PC-9 (cell line): Measurements from ENCODE around the gene EYS.

Experiments
- EZH2 ChIP-seq: fragments of 200-600 bp; sonication (generic); IDR thresholded peaks from 2 replicates; pipeline ENCODE4 v1.8.0; 2017; ENCODE audit warnings: antibody characterized with exemption, low read depth
- TF ChIP-seq, protein P1 (sequence below): fragments of 200-600 bp; sonication (generic); conservative IDR thresholded peaks from 2 replicates; pipeline ENCODE4 v1.6.1; 2017; ENCODE audit warnings: mixed run types, antibody characterized with exemption, mild to moderate bottlenecking, moderate library complexity

- TF ChIP-seq, protein P1, sequence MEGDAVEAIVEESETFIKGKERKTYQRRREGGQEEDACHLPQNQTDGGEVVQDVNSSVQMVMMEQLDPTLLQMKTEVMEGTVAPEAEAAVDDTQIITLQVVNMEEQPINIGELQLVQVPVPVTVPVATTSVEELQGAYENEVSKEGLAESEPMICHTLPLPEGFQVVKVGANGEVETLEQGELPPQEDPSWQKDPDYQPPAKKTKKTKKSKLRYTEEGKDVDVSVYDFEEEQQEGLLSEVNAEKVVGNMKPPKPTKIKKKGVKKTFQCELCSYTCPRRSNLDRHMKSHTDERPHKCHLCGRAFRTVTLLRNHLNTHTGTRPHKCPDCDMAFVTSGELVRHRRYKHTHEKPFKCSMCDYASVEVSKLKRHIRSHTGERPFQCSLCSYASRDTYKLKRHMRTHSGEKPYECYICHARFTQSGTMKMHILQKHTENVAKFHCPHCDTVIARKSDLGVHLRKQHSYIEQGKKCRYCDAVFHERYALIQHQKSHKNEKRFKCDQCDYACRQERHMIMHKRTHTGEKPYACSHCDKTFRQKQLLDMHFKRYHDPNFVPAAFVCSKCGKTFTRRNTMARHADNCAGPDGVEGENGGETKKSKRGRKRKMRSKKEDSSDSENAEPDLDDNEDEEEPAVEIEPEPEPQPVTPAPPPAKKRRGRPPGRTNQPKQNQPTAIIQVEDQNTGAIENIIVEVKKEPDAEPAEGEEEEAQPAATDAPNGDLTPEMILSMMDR: no peak
- TF ChIP-seq EZH2: no peak
Observed at GRCh38 chr6:64050590-64050989, 1656.4 kb downstream of the EYS start.
